ENCODE data around the gene BUB1.
"Not testable (repeated sequence)": the region's sequence is repeated elsewhere in the genome, so short reads cannot be mapped to it uniquely, and the experiment has no call there.

The BUB1 gene

DNA sequence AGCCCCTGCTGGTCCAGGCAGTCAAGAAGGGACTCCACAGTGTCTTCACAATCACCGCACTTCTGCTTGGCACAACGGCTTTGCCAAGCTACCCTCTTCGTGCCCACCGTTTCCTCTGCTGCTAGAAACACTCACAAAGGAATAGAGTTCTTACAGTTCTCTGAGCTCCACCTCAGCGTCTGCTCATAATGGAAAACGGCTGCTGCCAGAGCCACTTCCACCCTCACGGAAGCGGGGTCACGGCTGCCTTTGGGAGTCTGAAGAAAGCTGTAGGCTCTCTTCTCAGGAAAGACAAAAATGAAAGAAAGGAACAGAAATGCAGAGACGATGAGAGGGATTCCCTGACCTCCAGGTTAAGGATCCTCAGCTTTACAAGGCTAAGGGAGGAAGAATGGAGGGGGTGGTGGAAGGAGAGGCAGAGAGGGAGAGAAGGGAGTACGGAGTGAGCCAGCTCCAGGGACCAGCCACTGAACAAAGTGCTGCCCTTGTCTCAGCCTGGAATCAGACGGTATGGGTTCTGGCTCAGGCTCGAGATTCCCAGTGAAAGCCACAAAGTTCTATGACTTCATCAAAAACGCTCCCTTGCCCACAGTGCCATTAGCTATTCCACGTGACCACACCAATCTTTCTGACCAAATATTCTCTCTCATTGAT lies 88.1 kb downstream of the BUB1 start:
- not testable (repeated sequence) for DNase-seq

- DNase-seq: not testable (repeated sequence)
Observed at GRCh38 chr2:110588520-110588919, 89.3 kb downstream of the BUB1 start.

All from activated T-cell treated with anti-CD3 and anti-CD28 coated beads, Interleukin-2, amount 50 U/mL, for 48 hours (primary cell).